Fibroblast of pulmonary artery (primary cell): ENCODE data around the gene SLC35E1.
"Not testable (repeated sequence)": the region's sequence is repeated elsewhere in the genome, so short reads cannot be mapped to it uniquely, and the experiment has no call there.

Experiments used
- DNase-seq: peaks from one replicate; pipeline ENCODE4 v3.0.0-alpha.2; 2010; ENCODE audit warnings: low read depth
- H3K4me3 ChIP-seq: replicated peaks from 2 replicates; pipeline ENCODE4 v1.5.1; 2011; ENCODE audit warnings: low read depth, mild to moderate bottlenecking, control low read depth, low read length, moderate library complexity
- TF ChIP-seq, protein P1 (sequence below): IDR thresholded peaks from 2 replicates; pipeline ENCODE4 v1.5.1; 2011; ENCODE audit warnings: mild to moderate bottlenecking, control low read depth, low read length, inconsistent platforms; ENCODE audit errors: missing control alignments

The SLC35E1 gene

DNA sequence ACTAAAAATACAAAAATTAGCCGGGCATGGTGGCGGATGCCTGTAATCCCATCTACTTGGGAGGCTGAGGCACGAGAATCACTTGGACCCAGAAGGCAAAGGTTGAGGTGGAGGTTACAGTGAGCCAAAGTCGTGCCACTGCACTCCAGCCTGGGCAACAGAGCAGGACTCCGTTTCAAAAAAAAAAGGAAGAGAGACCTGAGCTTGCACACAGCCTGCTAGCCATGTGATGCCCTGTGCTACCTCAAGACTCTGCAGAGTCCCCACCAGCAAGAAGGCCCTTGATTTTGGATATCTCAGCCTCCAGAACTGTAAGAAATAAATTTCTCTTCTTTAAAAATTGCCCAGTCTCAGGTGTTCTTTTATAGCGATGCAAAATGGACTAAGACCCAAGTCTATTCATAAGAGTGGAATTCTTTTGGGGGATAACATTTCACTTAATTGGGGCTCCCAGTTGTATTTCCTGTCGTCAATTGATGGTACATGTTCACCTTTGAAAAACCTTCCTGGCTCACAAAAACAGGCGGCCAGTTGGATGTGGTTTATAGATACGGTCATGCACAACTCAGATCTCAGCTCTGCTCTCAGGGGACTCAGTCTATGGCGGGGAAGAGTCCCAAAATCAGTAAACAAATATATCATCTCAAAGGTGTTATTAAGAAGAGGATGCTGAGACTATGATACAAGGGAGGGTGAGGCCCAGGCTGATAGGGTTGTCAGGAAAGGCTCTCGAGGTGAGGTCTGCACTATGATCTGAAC lies 27.6 kb downstream of the SLC35E1 start:
- TF ChIP-seq, protein P1, sequence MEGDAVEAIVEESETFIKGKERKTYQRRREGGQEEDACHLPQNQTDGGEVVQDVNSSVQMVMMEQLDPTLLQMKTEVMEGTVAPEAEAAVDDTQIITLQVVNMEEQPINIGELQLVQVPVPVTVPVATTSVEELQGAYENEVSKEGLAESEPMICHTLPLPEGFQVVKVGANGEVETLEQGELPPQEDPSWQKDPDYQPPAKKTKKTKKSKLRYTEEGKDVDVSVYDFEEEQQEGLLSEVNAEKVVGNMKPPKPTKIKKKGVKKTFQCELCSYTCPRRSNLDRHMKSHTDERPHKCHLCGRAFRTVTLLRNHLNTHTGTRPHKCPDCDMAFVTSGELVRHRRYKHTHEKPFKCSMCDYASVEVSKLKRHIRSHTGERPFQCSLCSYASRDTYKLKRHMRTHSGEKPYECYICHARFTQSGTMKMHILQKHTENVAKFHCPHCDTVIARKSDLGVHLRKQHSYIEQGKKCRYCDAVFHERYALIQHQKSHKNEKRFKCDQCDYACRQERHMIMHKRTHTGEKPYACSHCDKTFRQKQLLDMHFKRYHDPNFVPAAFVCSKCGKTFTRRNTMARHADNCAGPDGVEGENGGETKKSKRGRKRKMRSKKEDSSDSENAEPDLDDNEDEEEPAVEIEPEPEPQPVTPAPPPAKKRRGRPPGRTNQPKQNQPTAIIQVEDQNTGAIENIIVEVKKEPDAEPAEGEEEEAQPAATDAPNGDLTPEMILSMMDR, result no peak
- DNase-seq, result no peak
- H3K4me3 ChIP-seq, result no peak overlapping the region

DNA sequence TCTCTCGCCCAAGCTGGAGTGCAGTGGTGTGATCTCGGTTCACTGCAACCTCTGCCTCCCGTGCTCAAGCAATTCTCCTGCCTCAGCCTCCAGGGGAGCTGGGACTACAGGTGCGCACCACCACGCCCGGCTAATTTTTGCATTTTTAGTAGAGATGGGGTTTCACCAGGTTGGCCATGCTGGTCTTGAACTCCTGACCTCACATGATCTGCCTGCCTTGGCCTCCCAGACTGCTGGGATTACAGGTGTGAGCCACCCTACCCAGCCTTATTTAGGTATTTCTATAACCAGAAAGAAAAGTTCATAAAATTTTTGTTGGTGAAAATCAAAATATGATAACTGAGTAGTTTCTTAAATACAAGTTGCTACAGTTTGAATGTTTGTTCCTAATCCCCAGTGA lies 28.5 kb downstream of the SLC35E1 start:
- not testable (repeated sequence) for H3K4me3 ChIP-seq

DNA sequence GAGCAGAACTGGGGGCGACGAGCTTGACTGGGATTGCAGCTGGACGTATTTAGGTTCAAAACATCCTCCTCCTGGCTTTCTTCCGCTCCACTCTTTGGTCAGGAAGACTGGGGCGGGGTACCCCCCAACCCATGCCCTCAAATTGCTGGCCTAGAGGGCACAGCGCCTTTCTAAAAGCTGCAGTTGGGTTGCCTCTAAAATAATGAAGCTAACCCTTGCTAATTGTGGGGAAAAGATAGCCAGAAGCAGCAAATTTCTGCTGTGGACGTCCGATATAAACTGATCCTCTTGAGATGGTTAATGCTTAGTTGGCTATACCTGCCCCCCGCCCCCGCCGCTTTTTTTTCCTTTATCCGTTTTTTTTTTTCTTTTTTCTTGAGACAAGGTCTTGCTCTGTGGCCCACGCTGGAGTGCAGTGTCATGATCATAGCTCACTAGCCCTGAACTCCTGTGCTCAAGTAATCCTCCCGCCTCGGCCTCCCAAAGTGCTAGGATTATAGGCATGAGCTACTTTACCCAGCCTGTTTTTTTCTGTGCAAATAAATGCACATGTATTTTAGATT lies 29.2 kb downstream of the SLC35E1 start:
- no peak for DNase-seq
- peak overlapping the region; percentile 94 for H3K4me3 ChIP-seq
- TF ChIP-seq, protein P1, result no peak

More for the DNA sequence above, 28.5 kb downstream of the SLC35E1 start:
- DNase-seq, result not testable (repeated sequence)

DNA sequence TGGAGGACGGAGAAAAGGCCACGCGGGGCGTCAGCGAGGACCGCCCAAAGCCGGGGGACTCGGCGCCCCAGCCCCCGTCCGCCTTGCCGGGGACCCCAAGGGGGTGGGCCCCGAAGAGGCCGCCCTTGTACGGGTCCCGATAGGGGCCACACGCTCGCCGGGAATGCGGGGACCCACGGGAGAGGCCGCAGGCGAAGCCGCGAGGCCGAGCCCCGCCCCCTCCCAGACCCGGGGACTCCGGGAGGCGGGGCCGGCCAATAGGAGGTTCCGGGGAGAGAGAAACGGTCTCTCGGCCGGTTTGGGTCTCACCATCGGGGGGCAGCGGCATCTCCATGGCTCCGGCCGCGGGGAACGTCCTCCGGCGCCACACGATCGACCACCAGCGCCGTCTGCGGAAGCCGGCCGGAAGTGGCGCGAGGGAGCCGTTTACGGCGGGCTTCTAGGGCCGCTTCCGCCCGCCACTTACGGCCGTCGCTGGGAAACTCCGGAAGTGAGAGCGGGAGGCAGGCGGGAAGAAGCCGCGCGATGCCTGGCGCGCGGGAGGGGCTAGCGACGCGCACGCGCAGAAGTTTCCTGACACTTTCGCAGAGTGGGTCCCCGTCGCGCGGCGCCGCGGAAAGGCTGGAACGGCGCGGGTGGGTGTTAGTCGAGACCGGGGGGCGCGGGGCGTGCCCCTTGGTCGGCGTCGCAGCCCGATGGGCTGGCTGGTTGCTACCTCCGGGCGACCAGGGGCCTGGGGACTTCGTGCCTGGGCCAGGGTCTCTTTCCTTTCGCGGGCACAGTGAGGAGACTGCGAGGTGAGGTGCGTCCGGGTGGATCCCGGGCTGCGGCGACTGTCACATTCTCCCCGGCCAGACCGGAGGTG lies 29.9 kb downstream of the SLC35E1 start, which contains the start of gene CHERP:
CHERP (minus strand) TSS at position 393 of the 865 bp plus-strand sequence; CDS start at position 334, 59 bp downstream.
- H3K4me3 ChIP-seq, result peak within 1 kb of the TSS; percentile 94
- DNase-seq, result peak; percentile 93
- TF ChIP-seq, protein P1, result no peak

DNA sequence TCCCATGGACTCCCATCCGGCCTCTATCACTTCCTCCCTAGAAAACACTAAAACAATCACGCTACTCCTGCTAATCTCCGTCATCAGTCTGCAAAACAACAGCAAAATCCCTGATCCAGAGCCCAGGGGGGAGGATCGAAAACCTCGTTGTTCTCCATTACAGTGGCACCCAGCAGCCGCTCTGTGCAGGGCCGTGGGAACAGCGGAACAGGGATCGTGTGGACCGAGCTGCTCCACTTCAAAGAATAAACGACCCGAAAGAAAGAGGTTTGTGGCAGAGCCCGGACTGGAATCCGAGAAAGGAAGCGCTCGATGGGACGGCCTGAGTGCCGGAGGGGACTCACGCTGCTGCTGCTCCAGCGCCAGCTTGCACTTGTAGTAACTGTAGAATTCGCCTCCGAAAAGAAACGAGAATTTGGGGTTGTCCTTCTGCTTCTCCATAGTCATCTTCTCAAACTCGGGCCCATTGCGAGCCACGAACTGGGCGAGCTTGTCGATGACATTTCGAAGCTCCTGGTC lies 30.6 kb downstream of the SLC35E1 start:
- TF ChIP-seq, protein P1, result no peak
- peak overlapping the region; percentile 94 for H3K4me3 ChIP-seq
- peak; percentile 30 for DNase-seq

DNA sequence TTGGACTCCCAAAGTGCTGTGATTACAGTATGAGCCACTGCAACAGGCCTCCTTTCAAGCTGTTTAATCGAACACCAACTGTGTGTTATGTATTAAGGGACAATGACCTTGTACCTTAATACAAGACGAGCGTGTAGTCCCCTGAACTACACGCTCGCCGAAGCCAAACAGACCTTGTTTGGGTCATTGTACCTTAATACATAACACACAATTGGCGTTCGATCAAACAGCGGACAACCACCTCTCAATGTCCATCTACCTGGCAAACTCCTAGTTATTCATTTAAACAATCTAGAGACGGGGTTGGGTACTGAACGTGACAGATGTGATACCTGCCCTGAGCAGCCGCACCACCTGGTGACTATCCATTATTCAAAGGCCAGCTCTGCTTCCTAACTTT lies 31.3 kb downstream of the SLC35E1 start:
- DNase-seq, result no peak
- H3K4me3 ChIP-seq, result peak overlapping the region; percentile 94

More for the DNA sequence above, 31.3 kb downstream of the SLC35E1 start:
- TF ChIP-seq, protein P1, result no peak
